ENCODE measurements around the gene CCDC40. TPM values are rescaled to one million over a fixed set of nuclear protein-coding genes. Genes with fewer than 3 reads are reported as not detected.
A peak's percentile ranks its signal among the peaks of the same experiment; 100 is the strongest.
"Not testable (repeated sequence)": the region's sequence is repeated elsewhere in the genome, so short reads cannot be mapped to it uniquely, and the experiment has no call there.

The CCDC40 gene
- total RNA-seq = 4.5 TPM
- long read RNA-seq, full-length matches to known transcripts = 3 of 11 reads
- long read RNA-seq, partial matches to known transcripts = 4 of 11 reads
- long read RNA-seq, other reads (novel, unspliced or antisense) = 4 of 11 reads

- peak; percentile 97 for ATAC-seq (ENCODE audit: poor library complexity)
- peak; percentile 92 for DNase-seq
- intact Hi-C loops (cut with DNase I) = no loop called here
Measured at GRCh38 chr17:80035937-80036714, at the start of gene CCDC40. CCDC40 (plus strand) TSS chr17:80036642; CDS start chr17:80036663, 21 bp downstream.

GRCh38 chr17:79987187-79987934 is 49.1 kb upstream of the CCDC40 start:
- ATAC-seq (ENCODE audit: poor library complexity) = no peak
- intact Hi-C loops (cut with DNase I) = loop anchor here (5.0 kb wide), 1 partner anchor 245 kb away; no protein-coding TSS in a partner anchor
- DNase-seq = no peak

- DNase-seq (no peak), ATAC-seq (ENCODE audit: poor library complexity) (no peak)
- intact Hi-C loops (cut with DNase I) = loop anchor here (5.0 kb wide), 1 partner anchor 246 kb away; no protein-coding TSS in a partner anchor
Measured at GRCh38 chr17:79987935-79988184, 48.6 kb upstream of the CCDC40 start.

GRCh38 chr17:79988185-79988971 is 48.1 kb upstream of the CCDC40 start:
- DNase-seq = no peak
- ATAC-seq (ENCODE audit: poor library complexity) = no peak
- intact Hi-C loops (cut with DNase I) = loop anchor here (5.0 kb wide), 1 partner anchor 246 kb away; no protein-coding TSS in a partner anchor

- intact Hi-C loops (cut with DNase I) = loop anchor here (5.0 kb wide), 1 partner anchor 247 kb away; no protein-coding TSS in a partner anchor
- DNase-seq = no peak
Measured at GRCh38 chr17:79989106-79989835, 47.2 kb upstream of the CCDC40 start.

GRCh38 chr17:79990051-79990592 is 46.3 kb upstream of the CCDC40 start:
- intact Hi-C loops (cut with DNase I) = no loop called here
- ATAC-seq (ENCODE audit: poor library complexity) = no peak

More at GRCh38 chr17:79989106-79989835, 47.2 kb upstream of the CCDC40 start:
- ATAC-seq (ENCODE audit: poor library complexity) = no peak

GRCh38 chr17:79990704-79991103 is 45.7 kb upstream of the CCDC40 start:
- DNase-seq (no peak), ATAC-seq (ENCODE audit: poor library complexity) (no peak)
- intact Hi-C loops (cut with DNase I) = no loop called here

More at GRCh38 chr17:79990051-79990592, 46.3 kb upstream of the CCDC40 start:
- DNase-seq = no peak

- ATAC-seq (ENCODE audit: poor library complexity) (peak; percentile 87), DNase-seq (peak; percentile 90)
- intact Hi-C loops (cut with DNase I) = no loop called here
Measured at GRCh38 chr17:79991140-79991923, 45.1 kb upstream of the CCDC40 start.

GRCh38 chr17:79991924-79992648 is 44.4 kb upstream of the CCDC40 start:
- DNase-seq (peak; percentile 70), ATAC-seq (ENCODE audit: poor library complexity) (peak; percentile 54)
- intact Hi-C loops (cut with DNase I) = no loop called here

- ATAC-seq (ENCODE audit: poor library complexity) (peak; percentile 18), DNase-seq (no peak)
- intact Hi-C loops (cut with DNase I) = no loop called here
Measured at GRCh38 chr17:79992649-79993389, 43.6 kb upstream of the CCDC40 start.

- intact Hi-C loops (cut with DNase I) = no loop called here
- peak; percentile 76 for ATAC-seq (ENCODE audit: poor library complexity)
- peak; percentile 92 for DNase-seq
Measured at GRCh38 chr17:79993390-79994227, 42.8 kb upstream of the CCDC40 start.

GRCh38 chr17:79994228-79994569 is 42.2 kb upstream of the CCDC40 start:
- ATAC-seq (ENCODE audit: poor library complexity); DNase-seq; intact Hi-C loops (cut with DNase I): not testable (repeated sequence)

GRCh38 chr17:79994602-79995001 is 41.8 kb upstream of the CCDC40 start:
- intact Hi-C loops (cut with DNase I) = no loop called here
- no peak for DNase-seq
- ATAC-seq (ENCODE audit: poor library complexity) = no peak

GRCh38 chr17:79995696-79996095 is 40.7 kb upstream of the CCDC40 start:
- intact Hi-C loops (cut with DNase I) = no loop called here
- DNase-seq (no peak), ATAC-seq (ENCODE audit: poor library complexity) (no peak)

- ATAC-seq (ENCODE audit: poor library complexity) (no peak), DNase-seq (no peak)
- intact Hi-C loops (cut with DNase I) = no loop called here
Measured at GRCh38 chr17:79996291-79996690, 40.2 kb upstream of the CCDC40 start.
